Astrocyte (in vitro differentiated cells and primary cell): ENCODE measurements around the gene TUFT1. TPM values are rescaled to one million over a fixed set of nuclear protein-coding genes. Genes with fewer than 3 reads are reported as not detected.

Source experiments
- DNase-seq: peaks from one replicate; pipeline ENCODE4 v3.0.0-alpha.2; 2010; ENCODE audit warnings: low read depth
- FAIRE-seq: peaks from 2 replicates; lab custom pipeline; 2011; peaks lifted over from hg19 to GRCh38; lab: Jason Lieb, UNC
- H2AFZ ChIP-seq: 2 replicates; pipeline ENCODE4 v1.6.0; 2012; ENCODE audit warnings: low read depth, low read length, inconsistent platforms
- H3K27ac ChIP-seq: 2 replicates; pipeline ENCODE4 v1.5.1; 2011; ENCODE audit warnings: low read depth, low read length, inconsistent platforms
- H3K27me3 ChIP-seq: 2 replicates; pipeline ENCODE4 v1.6.0; 2011; ENCODE audit warnings: low read length, inconsistent platforms; ENCODE audit not compliant: insufficient read depth
- H3K36me3 ChIP-seq: 2 replicates; pipeline ENCODE4 v1.5.1; 2011; ENCODE audit warnings: low read length, inconsistent platforms; ENCODE audit not compliant: insufficient read depth
- H3K4me1 ChIP-seq: 2 replicates; pipeline ENCODE4 v1.5.1; 2011; ENCODE audit warnings: low read length, inconsistent platforms; ENCODE audit not compliant: insufficient read depth
- H3K4me2 ChIP-seq: 2 replicates; pipeline ENCODE4 v1.6.0; 2012; ENCODE audit warnings: low read length, inconsistent platforms
- H3K4me3 ChIP-seq: 2 replicates; pipeline ENCODE4 v1.5.1; 2011; ENCODE audit warnings: low read depth, mild to moderate bottlenecking, low read length, inconsistent platforms; ENCODE audit not compliant: insufficient read depth
- H3K79me2 ChIP-seq: 2 replicates; pipeline ENCODE4 v1.6.0; 2012; ENCODE audit warnings: mild to moderate bottlenecking, low read length, inconsistent platforms; ENCODE audit not compliant: insufficient read depth
- H3K9ac ChIP-seq: 2 replicates; pipeline ENCODE4 v1.6.0; 2012; ENCODE audit warnings: mild to moderate bottlenecking, low read length, inconsistent platforms
- H3K9me3 ChIP-seq: 2 replicates; pipeline ENCODE4 v1.5.1; 2012; ENCODE audit warnings: low read depth, mild to moderate bottlenecking, low read length, inconsistent platforms; ENCODE audit not compliant: insufficient read depth
- H4K20me1 ChIP-seq: 2 replicates; pipeline ENCODE4 v1.6.0; 2012; ENCODE audit warnings: low read length, inconsistent platforms; ENCODE audit not compliant: insufficient read depth
- H3K27ac Mint-ChIP-seq: one replicate; pipeline ENCODE4 v1.8.0; 2021; ENCODE audit warnings: mild to moderate bottlenecking, mixed read lengths; ENCODE audit not compliant: unreplicated experiment
- H3K27me3 Mint-ChIP-seq: one replicate; pipeline ENCODE4 v1.8.0; 2021; ENCODE audit warnings: low read depth, mixed read lengths; ENCODE audit not compliant: unreplicated experiment
- H3K36me3 Mint-ChIP-seq: one replicate; pipeline ENCODE4 v1.8.0; 2021; ENCODE audit warnings: low read depth, mixed read lengths; ENCODE audit not compliant: unreplicated experiment
- H3K4me1 Mint-ChIP-seq: one replicate; pipeline ENCODE4 v1.8.0; 2021; ENCODE audit warnings: low read depth, mixed read lengths; ENCODE audit not compliant: unreplicated experiment
- H3K4me3 Mint-ChIP-seq: one replicate; pipeline ENCODE4 v1.8.0; 2021; ENCODE audit warnings: mild to moderate bottlenecking, moderate library complexity, mixed read lengths; ENCODE audit not compliant: unreplicated experiment
- H3K9me3 Mint-ChIP-seq: one replicate; pipeline ENCODE4 v1.8.0; 2021; ENCODE audit warnings: mild to moderate bottlenecking, mixed read lengths; ENCODE audit not compliant: unreplicated experiment
- CTCF ChIP-seq: IDR thresholded peaks from 2 replicates; pipeline ENCODE4 v1.5.1; 2011; ENCODE audit warnings: low read depth, mild to moderate bottlenecking, inconsistent platforms, low read length, moderate library complexity; ENCODE audit not compliant: insufficient read depth
- EZH2 ChIP-seq: IDR thresholded peaks from 2 replicates; pipeline ENCODE4 v1.6.1; 2012; ENCODE audit warnings: mild to moderate bottlenecking, low read length, inconsistent platforms; ENCODE audit not compliant: insufficient read depth
- total RNA-seq: library from RNA; stranded (reverse); gene quantifications from 2 replicates; pipeline ENCODE4 v1.2.1, GENCODE V29; 2021

Gene TUFT1
- total RNA-seq, 1 donor from 2014 or later = 90.6 TPM

- Histone ChIP-seq H2AFZ (no peak overlapping the region), H3K9ac (no peak overlapping the region), H3K4me1 (peaks cover 19% of the 10 kb centered on the region), H4K20me1 (no peaks in the 10 kb centered on the region), H3K36me3 (no peaks in the 10 kb centered on the region), H3K79me2 (no peaks in the 10 kb centered on the region), H3K27me3 (peaks cover 9% of the 10 kb centered on the region), H3K27ac (no peak overlapping the region), H3K4me3 (no peak overlapping the region), H3K4me2 (no peak overlapping the region), H3K9me3 (no peaks in the 10 kb centered on the region)
- DNase-seq (no peak), FAIRE-seq (no peak)
- peak overlapping the region; percentile 53 for H3K27ac Mint-ChIP-seq
- H3K4me3 Mint-ChIP-seq = no peak overlapping the region
- peaks cover 2% of the 10 kb centered on the region for H3K9me3 Mint-ChIP-seq
- no peaks in the 10 kb centered on the region for H3K27me3 Mint-ChIP-seq
- TF ChIP-seq EZH2 (no peak), CTCF (no peak)
- no peaks in the 10 kb centered on the region for H3K36me3 Mint-ChIP-seq
- peaks cover 26% of the 10 kb centered on the region for H3K4me1 Mint-ChIP-seq
These were observed 25.7 kb upstream of the TUFT1 start for GRCh38 chr1:151514366-151514765.

GRCh38 chr1:151515265-151515664 lies 24.8 kb upstream of the TUFT1 start:
- no peak overlapping the region for H3K27ac Mint-ChIP-seq
- DNase-seq (no peak), FAIRE-seq (no peak)
- TF ChIP-seq CTCF (no peak), EZH2 (no peak)
- Histone ChIP-seq H3K4me1 (peaks cover 19% of the 10 kb centered on the region), H2AFZ (no peak overlapping the region), H3K4me2 (no peak overlapping the region), H3K9me3 (no peaks in the 10 kb centered on the region), H3K79me2 (no peaks in the 10 kb centered on the region), H3K4me3 (no peak overlapping the region), H3K36me3 (no peaks in the 10 kb centered on the region), H3K27me3 (peaks cover 9% of the 10 kb centered on the region), H3K9ac (no peak overlapping the region), H3K27ac (no peak overlapping the region), H4K20me1 (no peaks in the 10 kb centered on the region)
- H3K36me3 Mint-ChIP-seq = no peaks in the 10 kb centered on the region
- H3K4me1 Mint-ChIP-seq = peaks cover 28% of the 10 kb centered on the region
- peaks cover 2% of the 10 kb centered on the region for H3K9me3 Mint-ChIP-seq
- no peaks in the 10 kb centered on the region for H3K27me3 Mint-ChIP-seq
- no peak overlapping the region for H3K4me3 Mint-ChIP-seq

- peaks cover 9% of the 10 kb centered on the region for H3K27me3 ChIP-seq
- no peak overlapping the region for H3K4me2 ChIP-seq
- no peak for FAIRE-seq
- Mint-ChIP-seq H3K9me3 (no peaks in the 10 kb centered on the region), H3K4me1 (peaks cover 28% of the 10 kb centered on the region), H3K27me3 (no peaks in the 10 kb centered on the region), H3K27ac (peak overlapping the region; percentile 75), H3K36me3 (no peaks in the 10 kb centered on the region), H3K4me3 (no peak overlapping the region)
- no peaks in the 10 kb centered on the region for H3K79me2 ChIP-seq
- H3K27ac ChIP-seq = no peak overlapping the region
- H3K36me3 ChIP-seq = no peaks in the 10 kb centered on the region
- H3K4me1 ChIP-seq = peaks cover 13% of the 10 kb centered on the region
- no peak for TF ChIP-seq EZH2
- no peak for DNase-seq
- no peaks in the 10 kb centered on the region for H3K9me3 ChIP-seq
- no peak overlapping the region for H3K4me3 ChIP-seq
- no peak overlapping the region for H3K9ac ChIP-seq
- H2AFZ ChIP-seq = no peak overlapping the region
- no peaks in the 10 kb centered on the region for H4K20me1 ChIP-seq
These were observed 24.0 kb upstream of the TUFT1 start for GRCh38 chr1:151516031-151516511.
